ENCODE measurements around the gene MCF2L.
"Not testable (repeated sequence)": the region's sequence is repeated elsewhere in the genome, so short reads cannot be mapped to it uniquely, and the experiment has no call there.

DNA sequence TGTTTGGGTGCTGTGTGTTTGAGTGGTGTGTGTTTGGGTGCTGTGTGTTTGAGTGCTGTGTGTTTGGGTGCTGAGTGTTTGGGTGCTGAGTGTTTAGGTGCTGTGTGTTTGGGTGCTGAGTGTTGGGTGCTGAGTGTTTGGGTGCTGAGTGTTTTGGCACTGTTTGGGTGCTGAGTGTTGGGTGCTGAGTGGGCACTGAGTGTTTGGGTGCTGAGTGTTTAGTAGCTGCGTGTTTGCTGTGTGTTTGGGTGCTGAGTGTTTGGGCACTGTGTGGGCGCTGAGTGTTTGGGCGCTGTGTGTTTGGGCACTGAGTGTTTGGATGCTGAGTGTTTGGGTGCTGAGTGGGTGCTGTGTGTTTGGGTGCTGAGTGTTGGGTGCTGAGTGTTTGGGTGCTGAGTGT lies 88.5 kb downstream of the MCF2L start:
- not testable (repeated sequence) for TF ChIP-seq RBFOX2 (IDR thresholded peaks at IDR 0.05; ENCODE audit: low read depth, low read length); YBX1 (IDR thresholded peaks at IDR 0.05); MEF2D (tag; conservative IDR thresholded peaks at IDR 0.05; ENCODE audit: low read depth); LCOR (CRISPR knock-in tag; IDR thresholded peaks at IDR 0.05)

Measured in K562 (cell line).